ENCODE results near the gene AGBL1.

- TF ChIP-seq, protein P1, sequence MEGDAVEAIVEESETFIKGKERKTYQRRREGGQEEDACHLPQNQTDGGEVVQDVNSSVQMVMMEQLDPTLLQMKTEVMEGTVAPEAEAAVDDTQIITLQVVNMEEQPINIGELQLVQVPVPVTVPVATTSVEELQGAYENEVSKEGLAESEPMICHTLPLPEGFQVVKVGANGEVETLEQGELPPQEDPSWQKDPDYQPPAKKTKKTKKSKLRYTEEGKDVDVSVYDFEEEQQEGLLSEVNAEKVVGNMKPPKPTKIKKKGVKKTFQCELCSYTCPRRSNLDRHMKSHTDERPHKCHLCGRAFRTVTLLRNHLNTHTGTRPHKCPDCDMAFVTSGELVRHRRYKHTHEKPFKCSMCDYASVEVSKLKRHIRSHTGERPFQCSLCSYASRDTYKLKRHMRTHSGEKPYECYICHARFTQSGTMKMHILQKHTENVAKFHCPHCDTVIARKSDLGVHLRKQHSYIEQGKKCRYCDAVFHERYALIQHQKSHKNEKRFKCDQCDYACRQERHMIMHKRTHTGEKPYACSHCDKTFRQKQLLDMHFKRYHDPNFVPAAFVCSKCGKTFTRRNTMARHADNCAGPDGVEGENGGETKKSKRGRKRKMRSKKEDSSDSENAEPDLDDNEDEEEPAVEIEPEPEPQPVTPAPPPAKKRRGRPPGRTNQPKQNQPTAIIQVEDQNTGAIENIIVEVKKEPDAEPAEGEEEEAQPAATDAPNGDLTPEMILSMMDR (optimal IDR thresholded peaks at IDR 0.05 in 1 of 3, IDR thresholded peaks at IDR 0.05 in 1 of 3, conservative IDR thresholded peaks at IDR 0.05 in 1 of 3; ENCODE audit: extremely low read depth in 1 of 3, insufficient read depth in 2 of 3, low read length in 3 of 3) = no peak
- no peak for TF ChIP-seq EZH2 (IDR thresholded peaks at IDR 0.05; ENCODE audit: low read length)
These were observed at the start of gene AGBL1 for GRCh38 chr15:86079508-86080266.
